ENCODE results near the gene PRAMEF33. TPM values are rescaled to one million over a fixed set of nuclear protein-coding genes. Genes with fewer than 3 reads are reported as not detected.

The PRAMEF33 gene
- total RNA-seq, 1 donor from 2014 or later = not detected

Other genes with a start within 250 kb of the PRAMEF33 start
- not detected for gene PRAMEF27, start 247.0 kb upstream of the PRAMEF33 start, total RNA-seq
- not detected for gene HNRNPCL3, start 242.8 kb upstream of the PRAMEF33 start, total RNA-seq
- not detected for gene PRAMEF25, start 232.8 kb upstream of the PRAMEF33 start, total RNA-seq
- gene HNRNPCL2, start 186.7 kb upstream of the PRAMEF33 start, total RNA-seq = not detected
- gene PRAMEF26, start 147.5 kb upstream of the PRAMEF33 start, total RNA-seq = not detected
- gene HNRNPCL4, start 137.9 kb upstream of the PRAMEF33 start, total RNA-seq = not detected
- not detected for gene PRAMEF9, start 131.7 kb upstream of the PRAMEF33 start, total RNA-seq
- not detected for gene PRAMEF13, start 102.1 kb upstream of the PRAMEF33 start, total RNA-seq
- gene PRAMEF18, start 77.4 kb upstream of the PRAMEF33 start, total RNA-seq = not detected
- not detected for gene PRAMEF5, start 49.3 kb upstream of the PRAMEF33 start, total RNA-seq
- gene PRAMEF8, start 18.4 kb upstream of the PRAMEF33 start, total RNA-seq = not detected
- gene PRAMEF15, start 12.0 kb downstream of the PRAMEF33 start, total RNA-seq = not detected
- not detected for gene PRAMEF14, start 43.6 kb downstream of the PRAMEF33 start, total RNA-seq
- not detected for gene PRAMEF19, start 68.4 kb downstream of the PRAMEF33 start, total RNA-seq
- not detected for gene PRAMEF17, start 86.1 kb downstream of the PRAMEF33 start, total RNA-seq
- not detected for gene PRAMEF20, start 106.9 kb downstream of the PRAMEF33 start, total RNA-seq
- gene LRRC38, start 210.5 kb downstream of the PRAMEF33 start, total RNA-seq = 0.15 TPM

All from left ventricle myocardium superior (tissue), 1 donor.